ENCODE measurements around the gene RAD23A. TPM values are rescaled to one million over a fixed set of nuclear protein-coding genes. Genes with fewer than 3 reads are reported as not detected.
A peak's percentile ranks its signal among the peaks of the same experiment; 100 is the strongest.

RAD23A gene
- total and polyA plus RNA-seq, 9 of the 15 experiments (the other 6 are each of a cell fraction or from before 2014, with no cell fraction given): 9.5 to 181 (median 101) TPM

- TF ChIP-seq NR0B1 (IDR thresholded peaks at IDR 0.05; ENCODE audit: partially characterized antibody): no peak
- no peak for TF ChIP-seq ZNF644 (tag; IDR thresholded peaks at IDR 0.05; ENCODE audit: low read depth)
- TF ChIP-seq SNAPC5 (CRISPR knock-in tag; IDR thresholded peaks at IDR 0.05): no peak
- no peak for TF ChIP-seq POU5F1 (IDR thresholded peaks at IDR 0.05; ENCODE audit: borderline replicate concordance, low read depth, low read length, partially characterized antibody)
- TF ChIP-seq ZNF224 (CRISPR knock-in tag; IDR thresholded peaks at IDR 0.05): no peak
- TF ChIP-seq HCFC1 (IDR thresholded peaks at IDR 0.05; ENCODE audit: low read depth, low read length): peak; percentile 50; the same call in 1 of the 2 replicates
- peak; percentile 77; the same call in 1 of the 2 replicates for TF ChIP-seq HNRNPL (IDR thresholded peaks at IDR 0.05; ENCODE audit: low read depth, low read length)
- no peak for TF ChIP-seq HIVEP1 (CRISPR knock-in tag; IDR thresholded peaks at IDR 0.05)
- TF ChIP-seq, protein P1, sequence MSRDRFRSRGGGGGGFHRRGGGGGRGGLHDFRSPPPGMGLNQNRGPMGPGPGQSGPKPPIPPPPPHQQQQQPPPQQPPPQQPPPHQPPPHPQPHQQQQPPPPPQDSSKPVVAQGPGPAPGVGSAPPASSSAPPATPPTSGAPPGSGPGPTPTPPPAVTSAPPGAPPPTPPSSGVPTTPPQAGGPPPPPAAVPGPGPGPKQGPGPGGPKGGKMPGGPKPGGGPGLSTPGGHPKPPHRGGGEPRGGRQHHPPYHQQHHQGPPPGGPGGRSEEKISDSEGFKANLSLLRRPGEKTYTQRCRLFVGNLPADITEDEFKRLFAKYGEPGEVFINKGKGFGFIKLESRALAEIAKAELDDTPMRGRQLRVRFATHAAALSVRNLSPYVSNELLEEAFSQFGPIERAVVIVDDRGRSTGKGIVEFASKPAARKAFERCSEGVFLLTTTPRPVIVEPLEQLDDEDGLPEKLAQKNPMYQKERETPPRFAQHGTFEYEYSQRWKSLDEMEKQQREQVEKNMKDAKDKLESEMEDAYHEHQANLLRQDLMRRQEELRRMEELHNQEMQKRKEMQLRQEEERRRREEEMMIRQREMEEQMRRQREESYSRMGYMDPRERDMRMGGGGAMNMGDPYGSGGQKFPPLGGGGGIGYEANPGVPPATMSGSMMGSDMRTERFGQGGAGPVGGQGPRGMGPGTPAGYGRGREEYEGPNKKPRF (IDR thresholded peaks at IDR 0.05; ENCODE audit: low read depth, low read length): no peak
- TF ChIP-seq, protein P2, sequence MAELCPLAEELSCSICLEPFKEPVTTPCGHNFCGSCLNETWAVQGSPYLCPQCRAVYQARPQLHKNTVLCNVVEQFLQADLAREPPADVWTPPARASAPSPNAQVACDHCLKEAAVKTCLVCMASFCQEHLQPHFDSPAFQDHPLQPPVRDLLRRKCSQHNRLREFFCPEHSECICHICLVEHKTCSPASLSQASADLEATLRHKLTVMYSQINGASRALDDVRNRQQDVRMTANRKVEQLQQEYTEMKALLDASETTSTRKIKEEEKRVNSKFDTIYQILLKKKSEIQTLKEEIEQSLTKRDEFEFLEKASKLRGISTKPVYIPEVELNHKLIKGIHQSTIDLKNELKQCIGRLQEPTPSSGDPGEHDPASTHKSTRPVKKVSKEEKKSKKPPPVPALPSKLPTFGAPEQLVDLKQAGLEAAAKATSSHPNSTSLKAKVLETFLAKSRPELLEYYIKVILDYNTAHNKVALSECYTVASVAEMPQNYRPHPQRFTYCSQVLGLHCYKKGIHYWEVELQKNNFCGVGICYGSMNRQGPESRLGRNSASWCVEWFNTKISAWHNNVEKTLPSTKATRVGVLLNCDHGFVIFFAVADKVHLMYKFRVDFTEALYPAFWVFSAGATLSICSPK (IDR thresholded peaks at IDR 0.05; ENCODE audit: borderline replicate concordance): no peak
- no peak for TF ChIP-seq KAT8 (IDR thresholded peaks at IDR 0.05; ENCODE audit: low read depth)
- TF ChIP-seq ZNF311 (CRISPR knock-in tag; IDR thresholded peaks at IDR 0.05): peak; percentile 70; the same call in 1 of the 2 replicates
- peak; percentile 24 for TF ChIP-seq ZNF699 (CRISPR knock-in tag; IDR thresholded peaks at IDR 0.05; ENCODE audit: insufficient replicate concordance)
- TF ChIP-seq KLF13 (tag; IDR thresholded peaks at IDR 0.05; ENCODE audit: borderline replicate concordance, low read depth): peak; percentile 90; the same call in 1 of the 2 replicates
- no peak for TF ChIP-seq HNRNPUL1 (IDR thresholded peaks at IDR 0.05; ENCODE audit: low read length)
- no peak for TF ChIP-seq RBM17 (IDR thresholded peaks at IDR 0.05; ENCODE audit: borderline replicate concordance, low read depth, low read length)
- no peak for TF ChIP-seq PPARD (CRISPR knock-in tag; IDR thresholded peaks at IDR 0.05)
Measured at GRCh38 chr19:12937927-12938778, 7.5 kb upstream of the RAD23A start, which contains the start of gene CALR (continued).

All from K562 (cell line).